Suprapubic skin (tissue), 4 donors: ENCODE data around the gene JAZF1. TPM values are rescaled to one million over a fixed set of nuclear protein-coding genes. Genes with fewer than 3 reads are reported as not detected.

Source experiments
- DNase-seq, 2 donors: peaks; one replicate each; pipeline ENCODE4 v3.0.0-alpha.2; 2019; ENCODE audit warnings: low spot score in 2 of 2
- H3K27ac ChIP-seq: fragments of 200-600 bp; sonication (generic); one replicate; pipeline ENCODE4 v1.5.1; 2019
- H3K27me3 ChIP-seq: fragments of 200-600 bp; sonication (generic); one replicate; pipeline ENCODE4 v1.5.1; 2019
- H3K36me3 ChIP-seq: fragments of 200-600 bp; sonication (generic); one replicate; pipeline ENCODE4 v1.5.1; 2019
- H3K4me1 ChIP-seq: fragments of 200-600 bp; sonication (generic); one replicate; pipeline ENCODE4 v1.5.1; 2019
- H3K4me3 ChIP-seq: fragments of 200-600 bp; sonication (generic); one replicate; pipeline ENCODE4 v1.5.1; 2019; ENCODE audit warnings: mild to moderate bottlenecking
- H3K9me3 ChIP-seq: fragments of 200-600 bp; sonication (generic); one replicate; pipeline ENCODE4 v1.5.1; 2019
- CTCF ChIP-seq, 2 donors: fragments of 200-600 bp in 1 of 2; fragments of 450-650 bp in 1 of 2; sonication (generic) in 1 of 2; IDR thresholded peaks; one replicate each; pipeline ENCODE4 v1.5.1; 2016 to 2019; ENCODE audit warnings: antibody characterized with exemption in 2 of 2, mild to moderate bottlenecking in 1 of 2, moderate library complexity in 1 of 2
- EP300 ChIP-seq: sonication (generic); formaldehyde crosslinking; IDR thresholded peaks from one replicate; pipeline ENCODE4 v1.6.1; 2017; ENCODE audit warnings: antibody characterized with exemption
- POLR2A ChIP-seq, 2 donors: fragments of 450-650 bp; IDR thresholded peaks; one replicate each; pipeline ENCODE4 v1.6.1; 2017; ENCODE audit warnings: antibody characterized with exemption in 2 of 2, mild to moderate bottlenecking in 2 of 2, moderate library complexity in 2 of 2
- POLR2AphosphoS5 ChIP-seq, 3 donors: sonication (generic); formaldehyde crosslinking; IDR thresholded peaks; one replicate each; pipeline ENCODE4 v1.6.1; 2017; ENCODE audit warnings: antibody characterized with exemption in 3 of 3
- WGBS: methylation state at CpG from one replicate; pipeline ENCODE4 v1.1.5; 2018; 5-methylcytosine and 5-hydroxymethylcytosine counted together
- total RNA-seq, 4 donors: library from RNA; depleted of rRNA; stranded (reverse); fragments of >200 nt; gene quantifications; one replicate each; pipeline ENCODE4 v1.1.0, GENCODE V29; 2016

Gene JAZF1
- total RNA-seq, 4 donors from 2014 or later: 5.0 to 8.4 (median 7.4) TPM

- 92% methylated on average over 3 of the region's 3 CpGs for WGBS
- no peaks in the 10 kb centered on the region for H3K27me3 ChIP-seq
- no peak for DNase-seq
- no peaks in the 10 kb centered on the region for H3K9me3 ChIP-seq
- TF ChIP-seq CTCF (IDR thresholded peaks at IDR 0.05): no peak
- TF ChIP-seq POLR2AphosphoS5 (IDR thresholded peaks at IDR 0.05): no peak
- no peak for TF ChIP-seq EP300
- no peak for TF ChIP-seq POLR2A (IDR thresholded peaks at IDR 0.05)
- no peaks in the 10 kb centered on the region for H3K36me3 ChIP-seq
- H3K27ac ChIP-seq: no peak overlapping the region
- H3K4me1 ChIP-seq: peaks cover 5% of the 10 kb centered on the region
- no peak overlapping the region for H3K4me3 ChIP-seq
These were observed 152.1 kb downstream of the JAZF1 start for GRCh38 chr7:28028471-28028870.

GRCh38 chr7:28026237-28026636, 154.4 kb downstream of the JAZF1 start:
- Histone ChIP-seq H3K4me1 (peaks cover 5% of the 10 kb centered on the region), H3K4me3 (no peak overlapping the region), H3K36me3 (no peaks in the 10 kb centered on the region), H3K9me3 (no peaks in the 10 kb centered on the region), H3K27me3 (no peaks in the 10 kb centered on the region), H3K27ac (no peak overlapping the region)
- DNase-seq: no peak
- TF ChIP-seq POLR2A (IDR thresholded peaks at IDR 0.05) (no peak), EP300 (no peak), CTCF (IDR thresholded peaks at IDR 0.05) (no peak), POLR2AphosphoS5 (IDR thresholded peaks at IDR 0.05) (no peak)
- 62% methylated on average over 2 of the region's 2 CpGs for WGBS

- 86% methylated on average over 2 of the region's 2 CpGs for WGBS
- Histone ChIP-seq H3K9me3 (no peaks in the 10 kb centered on the region), H3K4me3 (no peak overlapping the region), H3K4me1 (peaks cover 12% of the 10 kb centered on the region), H3K36me3 (no peaks in the 10 kb centered on the region), H3K27ac (no peak overlapping the region), H3K27me3 (no peaks in the 10 kb centered on the region)
- TF ChIP-seq POLR2AphosphoS5 (IDR thresholded peaks at IDR 0.05): no peak
- TF ChIP-seq CTCF (IDR thresholded peaks at IDR 0.05): no peak
- no peak for TF ChIP-seq EP300
- no peak for TF ChIP-seq POLR2A (IDR thresholded peaks at IDR 0.05)
- DNase-seq: no peak
These were observed 155.7 kb downstream of the JAZF1 start for GRCh38 chr7:28024786-28025334.

- WGBS: 18% methylated on average over 12 of the region's 12 CpGs
These were observed 160.2 kb downstream of the JAZF1 start for GRCh38 chr7:28020302-28020940.

More at GRCh38 chr7:28020302-28020940, 160.2 kb downstream of the JAZF1 start:
- H3K27me3 ChIP-seq: no peaks in the 10 kb centered on the region
- no peak for TF ChIP-seq POLR2A (IDR thresholded peaks at IDR 0.05)
- TF ChIP-seq EP300: no peak
- TF ChIP-seq CTCF (IDR thresholded peaks at IDR 0.05): peak; percentile 66 to 77
- peak in 1 of 3 donors; percentile 32 for TF ChIP-seq POLR2AphosphoS5 (IDR thresholded peaks at IDR 0.05)
- H3K4me3 ChIP-seq: no peak overlapping the region
- DNase-seq: peak; percentile 68 to 82
- no peak overlapping the region for H3K27ac ChIP-seq
- H3K9me3 ChIP-seq: no peaks in the 10 kb centered on the region
- peaks cover 7% of the 10 kb centered on the region for H3K4me1 ChIP-seq
- no peaks in the 10 kb centered on the region for H3K36me3 ChIP-seq
